ENCODE measurements around the gene SDK2.

SDK2 gene

DNA sequence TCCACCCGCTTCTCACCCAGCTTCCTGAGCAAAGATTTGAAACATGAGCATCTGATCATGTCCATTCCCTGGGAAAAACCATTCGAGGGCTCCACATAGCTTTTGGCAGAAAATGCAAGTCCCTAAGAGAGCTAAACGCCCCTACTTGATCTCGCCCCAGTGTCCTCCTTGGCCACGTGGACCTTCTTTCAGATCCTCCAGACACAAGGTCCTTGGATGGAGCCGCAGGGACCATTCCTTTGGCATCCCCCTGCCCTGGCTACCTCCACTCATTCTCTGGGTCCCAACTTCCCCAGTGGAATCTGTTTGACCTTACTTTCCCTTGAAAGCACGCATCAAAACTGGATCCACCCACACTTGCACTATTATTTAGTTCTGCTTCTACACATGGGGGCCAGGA lies 146.5 kb downstream of the SDK2 start:
- no peak overlapping the region for H3K4me3 ChIP-seq (ENCODE audit: low read depth, low read length)
- TF ChIP-seq, protein P1, sequence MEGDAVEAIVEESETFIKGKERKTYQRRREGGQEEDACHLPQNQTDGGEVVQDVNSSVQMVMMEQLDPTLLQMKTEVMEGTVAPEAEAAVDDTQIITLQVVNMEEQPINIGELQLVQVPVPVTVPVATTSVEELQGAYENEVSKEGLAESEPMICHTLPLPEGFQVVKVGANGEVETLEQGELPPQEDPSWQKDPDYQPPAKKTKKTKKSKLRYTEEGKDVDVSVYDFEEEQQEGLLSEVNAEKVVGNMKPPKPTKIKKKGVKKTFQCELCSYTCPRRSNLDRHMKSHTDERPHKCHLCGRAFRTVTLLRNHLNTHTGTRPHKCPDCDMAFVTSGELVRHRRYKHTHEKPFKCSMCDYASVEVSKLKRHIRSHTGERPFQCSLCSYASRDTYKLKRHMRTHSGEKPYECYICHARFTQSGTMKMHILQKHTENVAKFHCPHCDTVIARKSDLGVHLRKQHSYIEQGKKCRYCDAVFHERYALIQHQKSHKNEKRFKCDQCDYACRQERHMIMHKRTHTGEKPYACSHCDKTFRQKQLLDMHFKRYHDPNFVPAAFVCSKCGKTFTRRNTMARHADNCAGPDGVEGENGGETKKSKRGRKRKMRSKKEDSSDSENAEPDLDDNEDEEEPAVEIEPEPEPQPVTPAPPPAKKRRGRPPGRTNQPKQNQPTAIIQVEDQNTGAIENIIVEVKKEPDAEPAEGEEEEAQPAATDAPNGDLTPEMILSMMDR (IDR thresholded peaks at IDR 0.05; ENCODE audit: borderline replicate concordance, insufficient read depth, low read depth, low read length) = no peak

DNA sequence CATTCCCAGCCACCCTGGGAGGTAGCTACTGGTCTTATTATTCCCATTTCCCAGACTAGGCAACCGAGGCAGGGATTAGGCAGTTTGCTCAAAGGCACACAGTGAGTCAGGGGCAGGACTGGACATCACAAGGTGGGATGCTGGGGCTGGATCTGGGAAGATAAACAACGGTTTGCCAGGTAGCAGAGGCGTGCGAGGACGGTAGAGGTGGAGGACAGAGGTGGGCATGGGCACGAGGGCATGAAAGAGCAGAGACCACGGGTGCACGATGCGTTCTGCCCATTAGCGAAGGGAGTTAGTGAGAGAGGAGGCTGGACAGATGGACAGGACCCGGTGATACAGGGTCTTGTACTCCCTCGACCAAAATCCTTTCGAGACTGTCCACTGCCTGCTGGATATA lies 148.0 kb downstream of the SDK2 start:
- H3K4me3 ChIP-seq (ENCODE audit: low read depth, low read length) = no peak overlapping the region
- TF ChIP-seq, protein P1 (IDR thresholded peaks at IDR 0.05; ENCODE audit: borderline replicate concordance, insufficient read depth, low read depth, low read length) = no peak

DNA sequence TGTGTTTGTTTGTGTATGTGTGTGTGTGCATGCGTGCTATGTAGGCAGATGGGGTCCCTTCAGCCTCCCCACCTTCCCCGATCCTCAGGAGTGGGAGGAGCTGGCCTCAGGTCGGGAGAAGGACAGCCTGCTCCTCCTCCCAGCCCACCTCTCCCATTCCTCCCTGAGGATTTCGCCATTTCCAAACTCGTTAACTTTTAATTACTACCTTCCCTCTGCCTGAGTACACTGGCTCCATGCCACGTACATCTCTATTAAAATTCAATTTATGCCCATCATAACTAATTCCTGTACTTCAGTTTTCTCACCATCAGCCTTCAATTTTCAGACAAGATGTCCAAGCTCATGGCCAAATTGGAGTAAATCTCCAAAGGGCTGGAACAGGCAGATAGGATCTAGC lies 148.6 kb downstream of the SDK2 start:
- TF ChIP-seq, protein P1 (IDR thresholded peaks at IDR 0.05; ENCODE audit: borderline replicate concordance, insufficient read depth, low read depth, low read length) = no peak
- H3K4me3 ChIP-seq (ENCODE audit: low read depth, low read length) = no peak overlapping the region

DNA sequence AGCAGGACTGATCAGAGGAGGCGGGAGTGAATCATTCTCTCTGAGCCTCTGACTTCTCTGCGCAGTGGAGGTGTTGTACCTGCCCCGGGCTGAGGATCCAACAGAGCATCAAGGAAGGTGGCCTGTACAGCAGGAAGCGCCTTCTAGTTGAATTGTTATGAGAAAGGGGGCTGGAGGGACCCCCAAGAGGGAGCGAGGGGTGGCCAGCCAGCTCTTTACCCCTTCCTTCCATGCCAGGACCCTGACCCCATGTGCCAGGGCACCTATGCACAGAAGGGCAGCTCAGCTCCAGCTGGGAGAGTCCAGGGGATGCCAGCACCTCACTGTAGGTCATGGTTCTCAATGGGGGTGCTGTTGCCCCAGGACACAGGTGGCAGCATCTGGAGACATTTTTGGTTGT lies 149.3 kb downstream of the SDK2 start:
- TF ChIP-seq, protein P1 (IDR thresholded peaks at IDR 0.05; ENCODE audit: borderline replicate concordance, insufficient read depth, low read depth, low read length) = no peak
- H3K4me3 ChIP-seq (ENCODE audit: low read depth, low read length) = no peak overlapping the region

DNA sequence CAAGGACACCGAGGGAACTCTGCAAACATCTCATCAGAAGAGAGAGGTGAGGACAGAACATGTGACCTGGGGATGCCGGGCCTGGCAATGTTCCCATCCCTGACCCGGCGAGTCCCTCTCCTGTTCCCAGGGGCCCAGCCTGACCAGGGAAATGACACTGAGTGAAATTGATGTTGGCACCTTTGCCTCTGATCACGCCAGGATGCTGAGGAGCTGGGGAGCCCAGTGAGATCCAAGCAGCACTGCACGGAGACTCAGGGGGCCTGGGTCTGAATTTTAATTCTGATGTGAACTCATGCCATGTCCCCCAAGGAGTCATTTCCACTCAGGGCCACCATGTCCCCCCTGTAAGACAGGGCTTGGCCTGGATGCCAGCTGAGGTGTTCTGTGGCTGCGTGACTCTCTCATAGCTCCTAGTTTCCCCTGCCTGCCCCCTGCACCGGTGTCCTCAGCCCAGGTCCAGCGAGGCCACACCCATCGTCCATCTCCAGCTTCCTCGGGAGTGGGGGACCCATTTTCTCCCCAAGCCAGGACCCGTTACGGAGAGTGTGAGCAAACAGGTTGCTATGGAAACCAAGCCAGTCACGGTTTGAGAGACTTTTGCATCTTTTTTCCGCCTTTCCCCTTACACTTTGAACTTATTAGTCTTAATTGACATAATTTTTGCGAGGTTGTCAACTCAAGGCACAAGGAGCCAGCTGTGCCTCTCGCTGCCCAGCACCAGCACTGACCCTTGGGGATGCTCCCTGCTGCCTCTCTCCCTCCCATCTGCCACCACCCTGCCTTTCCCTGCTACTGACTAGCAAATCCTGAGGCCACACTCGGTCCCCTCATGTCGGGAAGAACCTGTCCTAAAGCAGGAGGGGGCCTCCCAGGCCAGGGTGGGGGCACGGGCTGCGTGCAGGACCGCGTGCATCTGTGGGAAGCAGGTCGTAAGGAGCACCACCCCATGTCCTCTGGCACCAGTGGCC lies 150.0 kb downstream of the SDK2 start:
- TF ChIP-seq, protein P1 (IDR thresholded peaks at IDR 0.05; ENCODE audit: borderline replicate concordance, insufficient read depth, low read depth, low read length) = no peak
- H3K4me3 ChIP-seq (ENCODE audit: low read depth, low read length) = no peak overlapping the region

DNA sequence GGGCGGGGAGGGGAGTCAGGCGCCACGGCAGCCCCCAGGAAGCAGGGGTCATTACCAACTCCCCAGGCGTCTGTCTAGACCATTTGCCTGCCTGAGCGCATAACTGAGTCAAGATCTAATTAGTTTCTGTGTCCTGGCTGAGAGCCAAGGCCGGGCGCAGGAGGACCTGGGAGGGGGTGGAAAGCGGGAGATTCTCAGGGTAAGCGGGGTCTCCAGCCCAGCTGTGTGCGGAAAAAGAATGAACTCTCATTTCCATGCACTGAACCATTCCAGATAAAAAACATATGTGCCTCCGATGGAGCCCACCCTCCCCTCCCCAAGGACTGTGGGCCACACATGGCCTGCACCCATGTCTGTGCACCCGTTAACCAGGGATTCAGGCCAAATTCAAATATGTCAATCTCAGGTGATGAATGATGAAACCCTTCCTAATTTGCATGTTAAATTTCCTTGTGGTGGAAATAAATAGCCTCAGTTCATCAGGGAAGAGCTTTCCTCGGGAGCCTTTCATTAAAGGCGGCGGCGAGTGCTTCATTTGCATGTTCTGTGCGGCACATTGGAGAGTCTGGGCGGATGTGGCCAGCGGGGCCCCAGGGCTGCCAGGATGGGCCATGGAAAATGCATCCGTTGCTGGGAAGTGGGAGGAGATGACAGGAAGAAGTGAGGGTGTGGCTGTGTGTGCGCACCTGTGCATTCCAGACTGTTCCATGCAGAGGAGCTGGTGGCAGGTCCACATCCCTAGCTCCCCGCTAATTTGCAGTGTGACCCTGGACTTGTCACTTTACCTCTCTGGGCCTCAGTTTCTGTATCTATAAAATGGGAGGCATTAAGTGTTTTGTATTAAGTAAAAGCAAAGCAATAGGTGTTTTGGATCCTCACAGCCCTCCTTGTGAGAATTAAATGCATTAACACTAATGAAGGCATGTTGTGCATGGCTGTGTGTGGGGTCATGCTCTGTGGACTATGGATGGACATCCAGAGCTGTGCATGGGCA lies 151.1 kb downstream of the SDK2 start:
- TF ChIP-seq, protein P1 (IDR thresholded peaks at IDR 0.05; ENCODE audit: borderline replicate concordance, insufficient read depth, low read depth, low read length) = no peak
- no peak overlapping the region for H3K4me3 ChIP-seq (ENCODE audit: low read depth, low read length)

Measured in GM12875 (cell line).